NCI-H2171 (cell line): Measurements from ENCODE around the gene CGREF1.
"Not testable (repeated sequence)": the region's sequence is repeated elsewhere in the genome, so short reads cannot be mapped to it uniquely, and the experiment has no call there.

ENCODE experiments used
- DNase-seq: peaks from one replicate; lab custom pipeline; 2025; lab: John Stamatoyannopoulos, UW

CGREF1 gene

DNA sequence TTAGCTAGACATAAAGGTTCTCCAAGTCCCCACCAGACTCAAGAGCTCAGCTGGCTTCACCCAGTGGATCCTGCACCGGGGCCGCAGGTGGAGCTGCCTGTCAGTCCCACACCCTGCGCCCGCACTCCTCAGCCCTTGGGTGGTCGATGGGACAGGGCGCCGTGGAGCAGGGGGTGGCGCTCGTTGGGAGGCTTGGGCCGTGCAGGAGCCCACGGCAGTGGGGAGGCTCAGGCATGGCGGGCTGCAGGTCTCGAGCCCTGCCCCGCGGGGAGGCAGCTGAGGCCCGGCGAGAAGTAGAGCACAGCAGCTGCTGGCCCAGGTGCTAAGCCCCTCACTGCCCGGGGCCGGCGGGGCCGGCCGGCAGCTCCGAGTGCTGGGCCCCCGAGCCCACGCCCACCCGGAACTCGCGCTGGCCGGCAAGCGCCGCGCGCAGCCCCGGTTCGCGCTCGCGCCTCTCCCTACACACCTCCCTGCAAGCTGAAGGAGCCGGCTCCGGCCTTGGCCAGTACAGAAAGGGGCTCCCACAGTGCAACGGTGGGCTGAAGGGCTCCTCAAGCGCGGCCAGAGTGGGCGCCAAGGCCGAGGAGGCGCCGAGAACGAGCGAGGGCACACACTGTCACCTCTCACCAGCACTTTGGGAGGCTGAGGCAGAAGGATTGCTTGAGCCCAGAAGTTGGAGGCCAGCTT is 7.4 kb downstream of the CGREF1 start:
- DNase-seq, result not testable (repeated sequence)

DNA sequence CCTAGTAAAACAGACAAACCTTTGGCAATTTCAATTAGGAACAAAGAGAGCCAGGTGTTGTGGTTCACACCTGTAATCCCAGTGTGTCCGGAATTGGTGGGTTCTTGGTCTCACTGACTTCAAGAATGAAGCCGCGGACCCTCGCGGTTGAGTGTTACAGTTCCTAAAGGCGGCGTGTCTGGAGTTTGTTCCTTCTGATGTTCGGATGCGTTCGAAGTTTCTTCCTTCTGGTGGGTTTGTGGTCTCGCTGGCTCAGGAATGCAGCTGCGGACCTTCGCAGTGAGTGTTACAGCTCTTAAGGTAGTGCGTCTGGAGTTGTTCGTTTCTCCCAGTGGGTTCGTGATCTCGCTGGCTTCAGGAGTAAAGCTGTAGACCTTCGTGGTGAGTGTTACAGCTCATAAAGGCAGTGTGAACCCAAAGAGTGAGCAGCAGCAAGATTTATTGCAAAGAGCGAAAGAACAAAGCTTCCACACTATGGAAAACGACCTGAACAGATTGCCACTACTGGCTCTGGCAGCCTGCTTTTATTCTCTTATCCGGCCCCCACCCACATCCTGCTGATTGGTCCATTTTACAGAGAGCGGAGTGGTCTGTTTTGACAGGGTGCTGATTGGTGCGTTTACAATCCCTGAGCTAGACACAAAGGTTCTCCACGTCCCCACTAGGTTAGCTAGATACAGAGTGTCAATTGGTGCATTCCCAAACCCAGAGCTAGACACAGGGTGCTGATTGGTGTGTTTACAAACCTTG is 8.2 kb downstream of the CGREF1 start:
- not testable (repeated sequence) for DNase-seq

DNA sequence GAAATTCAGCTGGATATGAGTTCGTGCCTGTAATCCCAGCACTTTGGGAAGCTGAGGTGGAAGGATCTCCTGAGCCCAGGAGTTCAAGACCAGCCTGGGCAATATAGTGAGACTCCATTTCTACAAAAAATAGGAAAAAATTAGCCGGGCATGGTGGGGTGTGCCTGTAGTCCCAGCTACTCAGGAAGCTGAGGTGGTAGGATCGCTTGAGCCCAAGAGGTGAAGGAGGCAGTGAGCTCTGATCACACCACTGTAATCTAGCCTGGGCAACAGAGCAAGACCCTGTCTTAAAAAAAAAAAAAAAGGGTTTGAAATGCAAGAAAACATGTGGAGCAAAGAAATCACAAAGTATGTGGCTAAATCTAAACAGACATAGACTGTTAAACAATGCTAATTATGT is 9.8 kb downstream of the CGREF1 start:
- DNase-seq, result no peak

DNA sequence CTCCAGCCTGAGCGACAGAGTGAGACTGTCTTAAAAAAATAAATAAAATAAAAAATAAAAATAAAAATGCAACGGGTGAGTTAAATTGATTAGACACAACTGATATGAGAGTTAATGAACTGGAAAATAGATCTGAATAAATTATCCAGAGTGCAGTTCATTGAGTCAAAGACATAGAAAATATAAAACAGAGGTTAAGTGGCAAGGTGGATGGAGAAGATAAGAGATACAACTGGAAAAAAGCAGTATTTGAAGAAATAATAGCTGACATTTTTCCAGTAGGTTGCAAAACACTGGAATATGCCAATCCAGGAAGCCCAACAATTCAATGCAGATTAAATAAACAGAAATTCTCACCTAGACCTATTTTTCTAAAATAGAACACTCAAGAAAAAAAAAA is 10.7 kb downstream of the CGREF1 start:
- no peak for DNase-seq

DNA sequence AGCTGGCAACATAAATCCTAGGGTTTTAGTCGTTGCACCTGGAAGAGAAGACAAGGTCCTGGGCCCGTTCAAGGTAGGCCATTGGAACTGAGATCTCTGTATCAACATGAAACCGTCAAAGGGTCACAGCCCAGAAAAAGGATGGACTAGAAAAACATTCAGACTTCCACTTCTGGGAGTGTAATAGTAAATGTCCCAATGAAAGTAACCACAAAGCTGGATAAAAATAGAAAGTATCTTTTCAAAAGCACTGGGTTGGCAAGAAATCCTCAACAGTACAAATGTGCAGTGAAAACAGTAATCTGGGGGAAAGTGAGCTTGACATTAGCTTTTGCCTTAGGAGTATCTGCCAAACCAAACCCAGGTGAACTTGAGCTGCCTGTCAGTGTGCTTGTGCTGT is 12.9 kb downstream of the CGREF1 start:
- no peak for DNase-seq

DNA sequence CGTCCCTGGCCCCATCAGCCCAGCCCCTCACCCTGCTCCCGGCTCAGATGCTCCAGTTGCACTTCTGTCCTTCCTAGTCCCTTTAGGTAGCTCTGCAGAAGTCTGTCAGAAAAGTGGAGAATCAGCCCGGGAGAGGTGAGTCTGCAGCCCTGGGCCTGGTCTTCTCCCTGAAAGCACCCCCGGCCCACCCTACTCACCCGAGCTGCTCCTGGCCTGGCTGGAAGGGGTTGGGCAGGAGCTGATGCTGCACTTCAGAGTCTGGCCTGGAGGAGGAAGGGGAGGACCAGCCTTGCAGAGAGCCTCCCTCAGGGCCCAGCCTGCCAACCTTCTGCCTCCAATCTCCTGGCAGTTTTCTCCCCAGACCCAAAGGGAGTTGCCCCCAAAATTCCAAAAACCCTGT is 16.6 kb downstream of the CGREF1 start:
- no peak for DNase-seq

DNA sequence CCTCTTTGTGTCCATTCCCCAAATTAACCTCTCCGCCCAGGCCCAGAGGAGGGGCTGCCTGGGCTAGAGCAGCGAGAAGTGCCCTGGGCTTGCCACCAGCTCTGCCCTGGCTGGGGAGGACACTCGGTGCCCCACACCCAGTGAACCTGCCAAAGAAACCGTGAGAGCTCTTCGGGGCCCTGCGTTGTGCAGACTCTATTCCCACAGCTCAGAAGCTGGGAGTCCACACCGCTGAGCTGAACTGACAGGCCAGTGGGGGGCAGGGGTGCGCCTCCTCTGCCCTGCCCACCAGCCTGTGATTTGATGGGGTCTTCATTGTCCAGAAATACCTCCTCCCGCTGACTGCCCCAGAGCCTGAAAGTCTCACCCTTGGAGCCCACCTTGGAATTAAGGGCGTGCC is 18.9 kb downstream of the CGREF1 start:
- no peak for DNase-seq

DNA sequence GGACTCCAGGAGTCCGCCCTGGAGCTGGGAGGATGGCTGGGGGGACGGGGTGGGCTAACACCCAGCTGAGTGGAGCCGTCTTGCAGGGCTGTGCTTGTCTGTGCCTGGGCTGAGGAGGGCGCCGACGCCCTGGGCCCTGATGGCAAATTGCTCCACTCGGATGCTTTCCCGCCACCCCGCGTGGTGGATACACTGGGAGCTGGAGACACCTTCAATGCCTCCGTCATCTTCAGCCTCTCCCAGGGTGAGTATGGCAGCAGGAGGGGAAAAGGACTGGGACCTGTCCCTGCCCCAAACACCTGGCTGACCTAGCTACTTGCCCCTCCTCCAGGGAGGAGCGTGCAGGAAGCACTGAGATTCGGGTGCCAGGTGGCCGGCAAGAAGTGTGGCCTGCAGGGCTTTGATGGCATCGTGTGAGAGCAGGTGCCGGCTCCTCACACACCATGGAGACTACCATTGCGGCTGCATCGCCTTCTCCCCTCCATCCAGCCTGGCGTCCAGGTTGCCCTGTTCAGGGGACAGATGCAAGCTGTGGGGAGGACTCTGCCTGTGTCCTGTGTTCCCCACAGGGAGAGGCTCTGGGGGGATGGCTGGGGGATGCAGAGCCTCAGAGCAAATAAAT is 19.5 kb downstream of the CGREF1 start:
- DNase-seq, result no peak

DNA sequence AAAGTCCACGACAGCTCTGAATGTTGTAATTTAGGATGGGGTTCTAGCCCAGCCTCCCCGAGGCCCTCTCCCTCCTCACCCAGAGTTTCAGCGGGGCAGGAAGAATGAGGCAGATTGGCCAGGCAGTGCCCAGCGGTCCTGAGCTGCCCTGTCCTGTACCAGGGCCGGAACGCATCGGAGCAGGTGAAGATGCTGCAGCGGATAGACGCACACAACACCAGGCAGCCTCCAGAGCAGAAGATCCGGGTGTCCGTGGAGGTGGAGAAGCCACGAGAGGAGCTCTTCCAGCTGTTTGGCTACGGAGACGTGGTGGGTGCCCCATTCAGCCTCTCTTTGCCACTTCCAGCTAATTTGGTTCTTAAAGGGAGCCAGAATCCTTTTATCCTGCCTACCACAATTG is 21.6 kb downstream of the CGREF1 start:
- DNase-seq, result no peak

DNA sequence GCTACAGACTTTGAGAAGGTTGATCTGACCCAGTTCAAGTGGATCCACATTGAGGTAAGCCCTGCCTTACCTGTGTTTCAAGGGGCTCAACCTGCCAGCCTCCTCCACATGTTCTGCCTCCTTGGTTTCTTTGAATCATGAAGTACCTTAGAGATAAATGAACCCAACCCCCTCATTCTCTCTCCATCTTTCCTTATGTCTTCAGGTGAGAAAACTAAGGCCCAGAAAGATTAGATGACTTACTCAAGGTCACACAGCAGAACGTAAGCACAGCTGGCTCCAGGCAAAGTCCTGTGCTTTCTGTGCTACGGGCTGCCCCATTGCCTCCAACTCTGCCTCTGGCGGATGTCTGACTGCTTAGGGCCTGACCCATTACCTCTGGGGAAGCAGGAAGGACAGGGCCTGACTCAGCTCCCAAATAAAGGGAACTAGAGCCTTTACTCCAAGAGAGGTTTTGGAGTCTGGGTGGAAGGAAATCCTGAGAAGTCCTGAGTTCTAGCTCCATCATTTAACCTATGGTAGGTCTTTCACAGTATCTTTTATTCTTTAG is 22.1 kb downstream of the CGREF1 start:
- DNase-seq, result no peak

DNA sequence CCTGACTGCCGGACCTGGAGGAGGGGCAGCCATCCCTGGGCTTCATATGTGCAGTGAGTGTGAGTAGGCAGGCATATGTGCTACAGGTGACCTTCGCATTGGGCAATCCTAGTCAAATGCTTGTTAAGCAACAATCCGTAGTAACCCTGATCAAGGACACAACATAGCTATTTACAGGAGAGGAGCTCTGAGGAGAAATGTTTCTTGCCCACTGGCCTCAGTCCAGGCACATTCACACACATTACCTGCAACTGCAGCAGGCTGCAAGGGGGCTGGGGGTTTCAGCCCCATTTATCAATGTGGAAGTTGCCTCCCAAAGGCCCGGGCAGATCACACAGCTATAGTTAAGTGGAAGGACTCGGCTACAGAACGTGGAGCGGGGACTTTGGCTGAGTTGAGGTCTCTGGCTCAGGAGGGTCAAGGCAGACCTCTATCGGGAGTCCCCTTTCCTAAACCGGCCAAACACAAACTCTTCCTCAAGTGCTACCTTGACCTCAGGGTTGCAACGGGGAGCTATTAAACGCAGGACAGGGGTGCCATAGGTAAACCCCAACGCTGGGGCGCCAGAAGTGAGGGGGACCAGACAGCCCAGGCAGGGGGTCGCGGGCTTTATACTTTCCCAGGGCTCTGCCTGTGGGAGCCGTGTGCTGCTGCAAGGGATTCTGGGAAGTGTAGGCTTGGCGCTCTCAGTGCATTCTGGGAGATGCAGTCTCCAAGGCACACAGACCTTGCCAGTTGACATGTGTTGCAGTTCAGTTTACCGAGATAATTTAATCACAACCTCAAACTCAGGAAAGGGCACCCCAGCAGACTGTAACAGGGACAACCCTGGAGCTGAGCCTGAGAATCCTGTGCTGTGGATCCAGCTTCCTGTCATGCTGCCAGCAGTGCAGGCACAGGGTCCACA is 22.9 kb downstream of the CGREF1 start:
- DNase-seq, result peak; percentile 89

DNA sequence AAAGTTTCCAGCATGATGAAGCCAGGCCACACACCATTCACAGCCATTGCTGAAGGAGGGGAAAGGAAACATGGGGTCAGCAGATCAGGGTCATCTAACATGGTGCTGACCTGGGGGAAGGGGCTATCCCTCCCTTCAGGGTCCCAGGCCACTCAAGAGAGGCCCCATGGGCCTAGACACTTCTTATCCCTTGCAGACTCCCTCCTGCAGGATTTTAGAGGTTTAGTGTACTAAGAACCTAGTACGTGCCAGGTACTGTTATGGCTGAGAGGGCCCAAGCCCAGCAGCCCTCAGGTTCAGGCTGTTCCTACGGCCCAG is 23.5 kb downstream of the CGREF1 start:
- no peak for DNase-seq

DNA sequence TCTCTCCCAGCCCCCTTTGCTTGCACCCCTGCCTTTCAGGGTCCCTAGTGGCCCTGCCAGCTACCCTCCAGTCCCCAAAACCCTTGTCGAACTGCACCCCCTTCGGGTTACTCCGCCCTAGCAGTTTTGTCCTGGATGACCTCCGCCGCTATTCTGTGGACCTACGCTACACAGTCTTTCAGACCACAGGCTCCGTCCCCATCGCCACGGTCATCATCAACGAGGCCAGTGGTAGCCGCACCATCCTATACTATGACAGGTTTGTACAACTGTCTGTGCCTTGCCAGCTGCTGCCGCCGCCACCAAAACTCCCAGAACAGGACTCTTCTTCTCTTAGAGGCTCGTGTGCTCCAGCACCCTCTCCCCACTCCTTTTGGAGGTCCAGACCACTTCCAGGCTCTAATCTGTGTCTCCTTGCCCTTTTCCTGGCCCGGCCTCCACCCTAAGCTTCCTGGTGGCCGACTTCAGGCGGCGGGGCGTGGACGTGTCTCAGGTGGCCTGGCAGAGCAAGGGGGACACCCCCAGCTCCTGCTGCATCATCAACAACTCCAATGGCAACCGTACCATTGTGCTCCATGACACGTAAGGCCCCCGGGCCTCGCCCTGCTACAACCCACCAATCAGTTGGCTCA is 24.5 kb downstream of the CGREF1 start:
- DNase-seq, result no peak

DNA sequence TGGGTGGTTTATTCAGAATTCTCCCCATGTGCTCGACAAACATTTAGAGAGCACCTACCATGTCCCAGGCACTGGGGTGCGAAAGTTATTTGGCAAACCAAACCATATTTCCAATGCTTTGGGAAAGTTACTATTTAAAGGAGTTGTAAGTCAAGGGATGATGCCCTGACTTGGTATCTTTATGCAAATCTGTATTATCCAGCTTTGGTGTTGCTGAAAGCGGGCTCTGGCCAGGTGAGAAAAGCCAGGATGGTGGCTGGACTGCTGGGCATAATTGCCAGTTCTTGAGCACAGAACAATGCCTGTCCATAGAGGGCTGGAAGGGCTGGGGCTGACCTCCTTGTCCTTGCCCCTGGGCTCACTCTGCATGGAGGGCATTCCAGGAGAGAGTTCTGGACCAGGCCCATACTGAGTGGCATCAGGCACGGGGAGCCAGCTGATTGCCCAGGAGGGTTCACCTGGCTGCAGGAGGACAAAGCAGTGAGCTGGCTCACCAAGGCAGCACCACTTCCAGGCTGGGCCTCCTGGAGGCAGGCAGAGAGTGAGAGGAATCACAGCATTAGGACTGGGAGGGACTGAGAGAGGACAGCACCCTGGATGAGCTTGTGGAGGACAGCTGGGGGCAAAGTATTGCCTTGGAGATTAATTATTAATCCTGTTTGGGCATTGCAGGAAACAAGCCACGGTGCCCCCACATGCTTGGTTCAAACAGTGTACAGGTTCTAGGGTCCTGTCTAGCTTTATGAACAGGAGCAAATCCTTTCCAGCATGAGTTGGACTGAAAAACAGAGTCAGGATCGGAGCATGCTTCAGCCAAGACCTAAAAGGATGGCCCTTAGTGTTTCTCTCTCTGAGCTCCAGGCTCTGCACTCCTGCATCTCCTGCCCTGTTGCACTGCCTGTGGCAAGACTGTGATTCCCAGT is 25.2 kb downstream of the CGREF1 start:
- no peak for DNase-seq

DNA sequence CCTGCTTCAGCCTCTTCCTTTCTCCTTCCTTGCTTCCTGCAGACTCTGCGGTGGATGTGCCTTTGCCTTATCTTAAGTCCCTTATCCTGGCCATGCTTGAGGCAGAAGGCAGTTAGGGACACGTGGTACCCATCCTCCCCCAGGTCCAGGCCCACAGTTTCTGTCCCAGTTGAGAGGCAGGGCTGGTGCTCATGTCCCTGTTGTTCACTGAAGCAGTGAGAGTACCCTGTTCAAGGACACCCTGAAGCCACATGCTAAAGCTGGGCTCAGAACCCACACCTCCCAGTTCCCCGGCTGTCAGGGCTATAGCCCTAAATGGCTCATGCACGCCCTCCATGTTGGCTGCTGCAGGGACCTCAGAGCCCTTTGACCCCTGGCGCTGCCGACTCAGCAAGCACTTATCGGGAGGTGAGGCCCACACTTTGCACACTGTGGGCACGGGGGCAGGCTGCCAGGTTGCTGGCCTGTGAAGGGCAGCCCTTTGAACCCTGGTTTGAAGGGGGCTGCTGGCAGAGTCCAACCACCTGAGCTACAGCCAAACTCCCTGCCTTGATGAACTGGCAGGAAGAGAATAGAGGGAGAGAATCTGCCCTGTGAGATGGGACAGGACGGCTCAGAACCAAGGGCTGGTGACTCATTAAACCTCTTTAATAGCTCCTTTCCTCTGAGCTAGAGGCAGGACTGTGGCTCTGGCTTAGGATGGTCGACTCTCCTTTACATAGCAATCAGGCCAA is 26.1 kb downstream of the CGREF1 start:
- DNase-seq, result no peak

DNA sequence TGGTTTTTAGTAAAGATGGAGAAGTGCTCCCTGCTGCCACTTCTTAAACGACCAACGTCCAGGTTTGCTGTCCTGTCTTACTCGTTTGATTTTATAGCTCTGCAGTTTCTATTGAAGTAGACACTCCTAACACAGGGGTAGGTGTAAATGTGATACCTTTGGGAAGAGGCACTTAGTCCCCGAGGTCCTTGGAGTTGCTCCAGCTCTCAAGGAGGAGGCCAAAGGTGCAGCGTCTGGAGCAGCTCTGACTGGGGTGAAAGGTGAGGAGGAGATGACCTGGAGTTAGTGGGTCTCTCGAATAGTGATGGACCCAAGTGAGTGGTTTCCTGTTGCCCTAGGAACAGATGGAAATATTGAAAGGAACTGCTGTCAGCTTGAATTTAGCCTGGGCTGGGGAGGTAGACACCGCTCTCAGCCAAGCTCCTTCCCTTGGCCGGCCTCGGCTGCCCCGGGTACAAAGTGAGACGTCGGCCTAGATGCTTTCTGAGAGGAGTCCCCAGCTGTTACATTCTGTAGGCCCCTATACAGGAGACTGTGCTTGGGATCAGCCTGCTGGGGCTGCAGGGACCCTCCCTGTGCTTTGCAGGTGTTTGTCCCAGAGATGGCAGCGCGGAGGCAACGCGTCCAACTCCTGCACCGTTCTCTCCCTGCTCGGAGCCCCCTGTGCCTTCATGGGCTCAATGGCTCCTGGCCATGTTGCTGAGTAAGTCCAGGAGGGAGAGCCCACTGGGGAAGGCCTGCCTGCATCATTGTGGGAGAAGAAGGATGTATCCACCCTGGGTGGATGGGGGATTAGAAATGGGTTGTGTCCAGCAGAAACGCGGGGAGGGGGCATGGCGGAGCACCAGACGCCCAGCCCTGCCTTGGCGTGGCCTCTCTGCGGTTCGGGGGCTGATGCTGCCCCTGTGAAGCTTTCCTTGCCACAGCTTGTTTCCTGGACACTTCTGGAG is 26.9 kb downstream of the CGREF1 start:
- no peak for DNase-seq

DNA sequence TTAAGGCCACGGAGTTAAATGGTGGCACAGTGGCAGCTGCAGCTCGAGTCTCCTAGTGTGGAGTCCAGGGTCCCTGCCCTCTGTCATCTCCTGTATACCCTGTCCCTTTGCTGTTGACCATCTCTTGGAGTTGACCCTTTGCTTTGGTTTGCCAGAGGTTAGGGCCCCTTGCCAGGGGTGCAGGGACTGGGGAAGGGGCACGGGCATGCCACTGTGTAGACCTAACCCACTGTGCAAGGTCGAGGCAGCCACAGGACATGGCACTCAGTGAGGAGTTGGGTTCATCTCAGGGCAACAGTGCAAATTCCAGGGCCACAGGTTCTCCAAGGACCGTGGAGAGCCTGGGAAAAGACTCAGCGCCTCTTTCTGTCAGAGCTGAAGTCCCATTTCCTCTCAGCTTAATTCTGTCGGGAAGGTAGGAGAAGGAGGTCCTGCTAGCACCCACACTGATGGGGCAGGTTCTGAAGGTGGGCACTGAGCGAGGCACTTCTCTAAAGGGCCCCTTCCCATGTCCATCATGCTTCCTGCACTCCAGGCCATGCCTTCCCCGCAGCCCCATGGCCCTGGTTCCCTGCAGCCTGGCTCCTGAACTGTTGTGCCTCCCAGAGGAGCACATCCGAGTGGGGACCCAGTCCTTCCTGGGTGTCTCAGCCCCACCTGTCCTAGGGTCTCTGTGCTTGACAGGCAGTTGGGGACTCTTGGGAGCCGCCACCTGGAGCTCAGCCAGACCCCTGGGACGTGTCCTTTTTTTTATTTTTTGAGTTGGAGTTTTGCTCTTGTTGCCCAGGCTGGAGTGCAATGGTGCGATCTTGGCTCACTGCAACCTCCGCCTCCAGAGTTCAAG is 29.6 kb downstream of the CGREF1 start:
- DNase-seq, result no peak

DNA sequence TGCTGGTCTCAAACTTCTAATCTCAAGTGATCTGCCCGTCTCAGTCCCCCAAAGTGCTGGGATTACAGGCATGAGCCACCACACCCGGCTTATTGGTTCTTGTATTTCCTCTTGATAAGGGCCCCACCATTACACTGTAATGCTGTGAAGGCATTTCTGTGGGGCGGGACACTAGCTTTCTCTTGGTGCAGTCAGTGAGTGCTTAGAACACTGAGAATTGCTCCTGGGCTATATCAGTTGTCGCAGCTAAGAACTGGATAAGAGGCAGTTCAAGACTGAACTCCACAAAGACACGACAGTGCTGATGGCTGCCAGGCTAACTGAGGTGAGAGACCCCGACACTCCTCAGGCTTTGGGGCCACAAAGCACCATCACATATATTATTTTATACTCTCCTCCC is 30.3 kb downstream of the CGREF1 start:
- DNase-seq, result no peak
